Endodermal cell (in vitro differentiated cells): ENCODE results near the gene WDR27. TPM values are rescaled to one million over a fixed set of nuclear protein-coding genes. Genes with fewer than 3 reads are reported as not detected.

Experiments used
- DNase-seq: peaks from one replicate; pipeline ENCODE4 v3.0.0-alpha.2; 2017
- H3K27ac ChIP-seq: 2 replicates; pipeline ENCODE4 v1.5.1; 2013; ENCODE audit warnings: mild to moderate bottlenecking, low read depth, low read length, moderate library complexity
- H3K27me3 ChIP-seq: 2 replicates; pipeline ENCODE4 v1.6.1; 2013; ENCODE audit warnings: mild to moderate bottlenecking, low read length, moderate library complexity; ENCODE audit not compliant: insufficient read depth, control insufficient read depth, poor library complexity, severe bottlenecking
- H3K36me3 ChIP-seq: 2 replicates; pipeline ENCODE4 v1.7.0; 2013; ENCODE audit warnings: mild to moderate bottlenecking, low read length, moderate library complexity; ENCODE audit not compliant: control insufficient read depth, insufficient read depth
- H3K4me1 ChIP-seq: one replicate; pipeline ENCODE4 v1.7.0; 2013; ENCODE audit warnings: low read length; ENCODE audit not compliant: control insufficient read depth, insufficient read depth
- H3K4me3 ChIP-seq: 2 replicates; pipeline ENCODE4 v1.5.1; 2013; ENCODE audit warnings: mild to moderate bottlenecking, low read length, moderate library complexity
- H3K9ac ChIP-seq: 2 replicates; pipeline ENCODE4 v1.6.1; 2013; ENCODE audit warnings: mild to moderate bottlenecking, low read length, moderate library complexity; ENCODE audit not compliant: poor library complexity, severe bottlenecking; ENCODE audit errors: extremely low read depth
- H3K9me3 ChIP-seq: 2 replicates; pipeline ENCODE4 v1.6.1; 2013; ENCODE audit warnings: mild to moderate bottlenecking, low read length, moderate library complexity; ENCODE audit not compliant: control insufficient read depth
- H3K27ac Mint-ChIP-seq: 2 replicates; pipeline ENCODE4 v1.8.0; 2020; ENCODE audit warnings: mixed read lengths
- H3K27me3 Mint-ChIP-seq: 2 replicates; pipeline ENCODE4 v1.8.0; 2021; ENCODE audit warnings: mild to moderate bottlenecking, mixed read lengths; ENCODE audit not compliant: insufficient read depth
- H3K36me3 Mint-ChIP-seq: 2 replicates; pipeline ENCODE4 v1.8.0; 2020; ENCODE audit warnings: low read depth, mixed read lengths
- H3K4me1 Mint-ChIP-seq: 2 replicates; pipeline ENCODE4 v1.8.0; 2020; ENCODE audit warnings: mixed read lengths
- H3K4me3 Mint-ChIP-seq: 2 replicates; pipeline ENCODE4 v1.8.0; 2020; ENCODE audit warnings: mild to moderate bottlenecking, moderate library complexity, mixed read lengths
- H3K9me3 Mint-ChIP-seq: 2 replicates; pipeline ENCODE4 v1.8.0; 2020; ENCODE audit warnings: mild to moderate bottlenecking, mixed read lengths
- CTCF ChIP-seq: fragments of 200-600 bp; sonication (generic); conservative IDR thresholded peaks from 2 replicates; pipeline ENCODE4 v1.5.0; 2021; ENCODE audit warnings: antibody characterized with exemption, mild to moderate bottlenecking
- WGBS, 2 experiments: methylation state at CpG; one replicate each; pipeline versions ENCODE4 v1.1.5 to v1.1.7; 2013; ENCODE audit warnings: missing lambda C conversion rate in 2 of 2, mixed read lengths in 1 of 2; ENCODE audit not compliant: insufficient coverage in 1 of 2, insufficient read length in 1 of 2; 5-methylcytosine and 5-hydroxymethylcytosine counted together
- total RNA-seq, 2 donors: library from RNA; stranded (reverse); fragmentation: NEBNext Ultra II Directional in 1 of 2; extraction: Animal tissue kit (Norgen Biotek cat#: 25700) in 1 of 2; gene quantifications; 2 replicates in 1 of 2; 3 replicates in 1 of 2; pipeline ENCODE4 v1.2.1, GENCODE V29; 2021

The WDR27 gene
- total RNA-seq, 2 donors from 2014 or later = 94.4 to 110 TPM

- Mint-ChIP-seq H3K4me1 (no peaks in the 10 kb centered on the region), H3K4me3 (no peak overlapping the region), H3K9me3 (peaks cover 8% of the 10 kb centered on the region), H3K27ac (no peak overlapping the region), H3K27me3 (no peaks in the 10 kb centered on the region), H3K36me3 (peaks cover 10% of the 10 kb centered on the region)
- H3K4me1 ChIP-seq = no peaks in the 10 kb centered on the region
- peaks cover 8% of the 10 kb centered on the region for H3K9me3 ChIP-seq
- no peaks in the 10 kb centered on the region for H3K27me3 ChIP-seq
- DNase-seq = no peak
- H3K9ac ChIP-seq = no peak overlapping the region
- H3K36me3 ChIP-seq = peaks cover 3% of the 10 kb centered on the region
- 96% methylated on average over 3 of the region's 3 CpGs; no CpG with 5 or more reads in 1 of the 2 experiments for WGBS, 2 experiments
- no peak for TF ChIP-seq CTCF
- no peak overlapping the region for H3K4me3 ChIP-seq
- no peak overlapping the region for H3K27ac ChIP-seq
Observed at GRCh38 chr6:169528755-169529154, 173.1 kb downstream of the WDR27 start.

GRCh38 chr6:169527306-169527705 is 174.5 kb downstream of the WDR27 start:
- no peak overlapping the region for H3K27ac ChIP-seq
- 92% methylated on average over 1 of the region's 1 CpG; no CpG with 5 or more reads in 1 of the 2 experiments for WGBS, 2 experiments
- no peak overlapping the region for H3K27ac Mint-ChIP-seq

GRCh38 chr6:169521825-169522224 is 180.0 kb downstream of the WDR27 start:
- no peaks in the 10 kb centered on the region for H3K27me3 ChIP-seq
- H3K27ac ChIP-seq = no peak overlapping the region
- no peak overlapping the region for H3K4me3 ChIP-seq
- no peaks in the 10 kb centered on the region for H3K4me1 Mint-ChIP-seq
- peaks cover 41% of the 10 kb centered on the region for H3K9me3 Mint-ChIP-seq
- H3K9ac ChIP-seq = no peak overlapping the region
- no peak for DNase-seq
- H3K4me3 Mint-ChIP-seq = no peak overlapping the region
- no peaks in the 10 kb centered on the region for H3K27me3 Mint-ChIP-seq
- H3K36me3 Mint-ChIP-seq = peaks cover 24% of the 10 kb centered on the region
- H3K4me1 ChIP-seq = no peaks in the 10 kb centered on the region
- peaks cover 12% of the 10 kb centered on the region for H3K36me3 ChIP-seq
- H3K27ac Mint-ChIP-seq = no peak overlapping the region
- no peak for TF ChIP-seq CTCF
- peaks cover 50% of the 10 kb centered on the region for H3K9me3 ChIP-seq

More at GRCh38 chr6:169527306-169527705, 174.5 kb downstream of the WDR27 start:
- Mint-ChIP-seq H3K4me1 (no peaks in the 10 kb centered on the region), H3K4me3 (no peak overlapping the region), H3K36me3 (peaks cover 1% of the 10 kb centered on the region), H3K9me3 (peaks cover 2% of the 10 kb centered on the region), H3K27me3 (no peaks in the 10 kb centered on the region)
- Histone ChIP-seq H3K27me3 (no peaks in the 10 kb centered on the region), H3K9ac (no peak overlapping the region), H3K4me3 (no peak overlapping the region), H3K4me1 (no peaks in the 10 kb centered on the region), H3K36me3 (no peaks in the 10 kb centered on the region), H3K9me3 (peaks cover 1% of the 10 kb centered on the region)
- no peak for DNase-seq
- TF ChIP-seq CTCF = no peak
